ENCODE results near the gene PRKCA. TPM values are rescaled to one million over a fixed set of nuclear protein-coding genes. Genes with fewer than 3 reads are reported as not detected.
A peak's percentile ranks its signal among the peaks of the same experiment; 100 is the strongest.

PRKCA gene
- total RNA-seq, 6 experiments from 2014 or later = 81.2 to 106 (median 92.9) TPM

- Mint-ChIP-seq H3K4me1 (ENCODE audit: low read depth) (peaks cover 8% of the 10 kb centered on the region), H3K27ac (peak overlapping the region; percentile 98), H3K36me3 (ENCODE audit: low read depth) (peaks cover 8% of the 10 kb centered on the region), H3K9me3 (no peaks in the 10 kb centered on the region), H3K27me3 (ENCODE audit: insufficient read depth) (no peaks in the 10 kb centered on the region; the same call in 1 of the 2 replicates), H3K4me3 (peak overlapping the region; percentile 88)
- TF ChIP-seq, protein P1, sequence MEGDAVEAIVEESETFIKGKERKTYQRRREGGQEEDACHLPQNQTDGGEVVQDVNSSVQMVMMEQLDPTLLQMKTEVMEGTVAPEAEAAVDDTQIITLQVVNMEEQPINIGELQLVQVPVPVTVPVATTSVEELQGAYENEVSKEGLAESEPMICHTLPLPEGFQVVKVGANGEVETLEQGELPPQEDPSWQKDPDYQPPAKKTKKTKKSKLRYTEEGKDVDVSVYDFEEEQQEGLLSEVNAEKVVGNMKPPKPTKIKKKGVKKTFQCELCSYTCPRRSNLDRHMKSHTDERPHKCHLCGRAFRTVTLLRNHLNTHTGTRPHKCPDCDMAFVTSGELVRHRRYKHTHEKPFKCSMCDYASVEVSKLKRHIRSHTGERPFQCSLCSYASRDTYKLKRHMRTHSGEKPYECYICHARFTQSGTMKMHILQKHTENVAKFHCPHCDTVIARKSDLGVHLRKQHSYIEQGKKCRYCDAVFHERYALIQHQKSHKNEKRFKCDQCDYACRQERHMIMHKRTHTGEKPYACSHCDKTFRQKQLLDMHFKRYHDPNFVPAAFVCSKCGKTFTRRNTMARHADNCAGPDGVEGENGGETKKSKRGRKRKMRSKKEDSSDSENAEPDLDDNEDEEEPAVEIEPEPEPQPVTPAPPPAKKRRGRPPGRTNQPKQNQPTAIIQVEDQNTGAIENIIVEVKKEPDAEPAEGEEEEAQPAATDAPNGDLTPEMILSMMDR (IDR thresholded peaks at IDR 0.05) = no peak
- DNase-seq = no peak
Observed at GRCh38 chr17:66432411-66432957, 130.1 kb downstream of the PRKCA start.

GRCh38 chr17:66432996-66433551 lies 130.7 kb downstream of the PRKCA start:
- Mint-ChIP-seq H3K4me1 (ENCODE audit: low read depth) (peaks cover 2% of the 10 kb centered on the region), H3K4me3 (peak overlapping the region; percentile 88), H3K27me3 (ENCODE audit: insufficient read depth) (no peaks in the 10 kb centered on the region; the same call in 1 of the 2 replicates), H3K27ac (peak overlapping the region; percentile 98), H3K36me3 (ENCODE audit: low read depth) (peaks cover 2% of the 10 kb centered on the region), H3K9me3 (no peaks in the 10 kb centered on the region)
- peak; percentile 30 for DNase-seq
- TF ChIP-seq, protein P1 (IDR thresholded peaks at IDR 0.05) = no peak

DNA sequence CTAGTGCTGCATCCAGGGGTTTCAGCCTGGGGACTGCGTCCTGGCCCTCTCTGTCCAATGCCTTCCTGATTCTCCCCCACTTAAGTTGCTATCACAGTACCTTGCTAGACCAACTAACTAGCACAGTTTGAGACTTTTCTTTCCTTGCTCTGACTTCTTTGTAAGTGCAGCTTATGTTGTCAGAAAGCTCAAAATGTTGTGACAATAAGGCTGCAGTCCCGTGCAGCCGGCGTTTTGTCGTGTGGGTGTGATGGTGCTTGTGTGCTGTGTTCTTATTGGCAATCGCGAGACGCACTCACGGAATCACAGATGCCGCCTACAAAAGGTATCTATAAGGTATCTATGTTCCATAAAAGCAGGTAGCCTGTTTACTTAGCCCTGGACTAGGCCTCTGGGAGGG lies 132.8 kb downstream of the PRKCA start:
- Mint-ChIP-seq H3K27ac (no peak overlapping the region), H3K27me3 (ENCODE audit: insufficient read depth) (no peaks in the 10 kb centered on the region; the same call in none of the 2 replicates)

GRCh38 chr17:66436631-66437030 lies 134.2 kb downstream of the PRKCA start:
- TF ChIP-seq, protein P1 (IDR thresholded peaks at IDR 0.05) = no peak
- Mint-ChIP-seq H3K4me1 (ENCODE audit: low read depth) (peaks cover 6% of the 10 kb centered on the region; the same call in 1 of the 2 replicates), H3K4me3 (no peak overlapping the region), H3K9me3 (no peaks in the 10 kb centered on the region), H3K36me3 (ENCODE audit: low read depth) (peaks cover 9% of the 10 kb centered on the region; the same call in 1 of the 2 replicates), H3K27ac (no peak overlapping the region), H3K27me3 (ENCODE audit: insufficient read depth) (peaks cover 2% of the 10 kb centered on the region)
- no peak for DNase-seq

More for the DNA sequence above, 132.8 kb downstream of the PRKCA start:
- H3K36me3 Mint-ChIP-seq (ENCODE audit: low read depth) = peaks cover 6% of the 10 kb centered on the region; the same call in 1 of the 2 replicates
- H3K9me3 Mint-ChIP-seq = no peaks in the 10 kb centered on the region
- DNase-seq = no peak
- peaks cover 2% of the 10 kb centered on the region; the same call in 1 of the 2 replicates for H3K4me1 Mint-ChIP-seq (ENCODE audit: low read depth)
- TF ChIP-seq, protein P1 (IDR thresholded peaks at IDR 0.05) = no peak
- no peak overlapping the region for H3K4me3 Mint-ChIP-seq

DNA sequence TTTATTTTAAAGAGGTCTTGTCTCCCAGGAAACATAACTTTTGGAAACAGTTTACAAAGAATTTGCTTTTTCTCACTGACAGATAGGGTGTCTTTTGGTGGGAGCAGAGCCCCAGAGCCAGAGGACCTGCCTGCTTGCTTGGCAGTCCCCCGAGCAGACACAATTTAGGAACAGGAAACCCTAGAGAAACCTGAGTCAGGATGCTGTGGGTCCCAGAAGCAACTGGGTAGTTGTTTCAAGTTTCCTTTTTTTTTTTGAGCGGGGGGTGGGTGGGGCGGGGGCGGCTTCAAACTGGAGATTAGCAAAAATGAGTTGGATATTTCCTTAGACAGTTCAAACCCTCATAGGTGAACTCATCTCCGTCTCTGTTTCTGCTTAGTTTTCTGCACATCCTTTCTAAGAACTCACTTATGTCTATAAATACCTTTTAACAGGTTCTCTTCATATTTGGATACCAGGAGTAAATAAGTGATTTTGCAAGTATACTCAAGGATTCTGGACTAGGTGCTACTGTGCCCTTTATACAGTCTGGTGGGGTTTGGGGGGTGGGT lies 135.1 kb downstream of the PRKCA start:
- no peaks in the 10 kb centered on the region for H3K9me3 Mint-ChIP-seq
- no peak overlapping the region for H3K4me3 Mint-ChIP-seq
- H3K4me1 Mint-ChIP-seq (ENCODE audit: low read depth) = peaks cover 6% of the 10 kb centered on the region; the same call in 1 of the 2 replicates
- TF ChIP-seq, protein P1 (IDR thresholded peaks at IDR 0.05) = no peak
- peaks cover 16% of the 10 kb centered on the region for H3K36me3 Mint-ChIP-seq (ENCODE audit: low read depth)
- DNase-seq = no peak
- H3K27ac Mint-ChIP-seq = no peak overlapping the region
- peaks cover 2% of the 10 kb centered on the region for H3K27me3 Mint-ChIP-seq (ENCODE audit: insufficient read depth)

Data from HFFc6 (cell line).